HG02642 (cell line): Measurements from ENCODE around the gene MAPKAP1.

Experiments used
- ATAC-seq: cut with Tn5 transposase; IDR thresholded peaks from one replicate; pipeline ENCODE4 v1.9.1; 2021; ENCODE audit warnings: mild to moderate bottlenecking; ENCODE audit not compliant: unreplicated experiment, poor library complexity

Gene MAPKAP1

GRCh38 chr9:125470189-125470588 is 236.8 kb downstream of the MAPKAP1 start:
- no peak for ATAC-seq

- ATAC-seq, result no peak
Observed at GRCh38 chr9:125468646-125469045, 238.4 kb downstream of the MAPKAP1 start.

- ATAC-seq, result no peak
Observed at GRCh38 chr9:125467116-125467740, 239.8 kb downstream of the MAPKAP1 start.

GRCh38 chr9:125466411-125466810 is 240.6 kb downstream of the MAPKAP1 start:
- no peak for ATAC-seq

GRCh38 chr9:125464591-125465385 is 242.2 kb downstream of the MAPKAP1 start:
- ATAC-seq, result no peak

- no peak for ATAC-seq
Observed at GRCh38 chr9:125463926-125464325, 243.1 kb downstream of the MAPKAP1 start.

- ATAC-seq, result no peak
Observed at GRCh38 chr9:125462861-125463291, 244.1 kb downstream of the MAPKAP1 start.

- no peak for ATAC-seq
Observed at GRCh38 chr9:125461636-125462190, 245.3 kb downstream of the MAPKAP1 start.

- ATAC-seq, result no peak
Observed at GRCh38 chr9:125460883-125461635, 245.9 kb downstream of the MAPKAP1 start.

- no peak for ATAC-seq
Observed at GRCh38 chr9:125460346-125460745, 246.7 kb downstream of the MAPKAP1 start.

GRCh38 chr9:125457357-125457756 is 249.7 kb downstream of the MAPKAP1 start:
- ATAC-seq, result no peak

- no peak for ATAC-seq
Observed at GRCh38 chr9:125455876-125456275, 251.1 kb downstream of the MAPKAP1 start.

- no peak for ATAC-seq
Observed at GRCh38 chr9:125455132-125455531, 251.9 kb downstream of the MAPKAP1 start.

- ATAC-seq, result no peak
Observed at GRCh38 chr9:125447202-125447802, 259.7 kb downstream of the MAPKAP1 start.

- peak; percentile 85 for ATAC-seq
Observed at GRCh38 chr9:125446561-125447094, 260.4 kb downstream of the MAPKAP1 start.

GRCh38 chr9:125444956-125445506 is 262.0 kb downstream of the MAPKAP1 start:
- ATAC-seq, result no peak

GRCh38 chr9:125444166-125444565 is 262.8 kb downstream of the MAPKAP1 start:
- ATAC-seq, result no peak

- no peak for ATAC-seq
Observed at GRCh38 chr9:125443367-125443766, 263.6 kb downstream of the MAPKAP1 start.

- no peak for ATAC-seq
Observed at GRCh38 chr9:125442452-125442851, 264.6 kb downstream of the MAPKAP1 start.

- no peak for ATAC-seq
Observed at GRCh38 chr9:125440411-125440810, 266.6 kb downstream of the MAPKAP1 start.
